GM23338 (cell line): Measurements from ENCODE around the gene METTL24. TPM values are rescaled to one million over a fixed set of nuclear protein-coding genes. Genes with fewer than 3 reads are reported as not detected.

Experiments
- ATAC-seq: fragments of 200-7000 bp; cut with Tn5 transposase; 3 replicates; pipeline ENCODE4 v1.9.1; 2020
- DNase-seq: peaks from one replicate; pipeline ENCODE4 v3.0.0-alpha.2; 2015; ENCODE audit warnings: low spot score
- H2AFZ ChIP-seq: fragments of 200-600 bp; sonication (generic); 2 replicates; pipeline ENCODE4 v1.8.0; 2016; ENCODE audit warnings: antibody characterized with exemption, mild to moderate bottlenecking, moderate library complexity
- H3F3A ChIP-seq: fragments of 200-600 bp; sonication (generic); replicated peaks from 2 replicates; pipeline ENCODE4 v1.8.0; 2017; ENCODE audit warnings: antibody characterized with exemption, mixed run types, low read depth
- H3K27ac ChIP-seq: fragments of 200-600 bp; sonication (generic); 2 replicates; pipeline ENCODE4 v1.6.1; 2016; ENCODE audit warnings: low read depth
- H3K27me3 ChIP-seq: fragments of 200-600 bp; sonication (generic); 2 replicates; pipeline ENCODE4 v1.8.0; 2016; ENCODE audit warnings: mild to moderate bottlenecking, mixed run types, moderate library complexity; ENCODE audit not compliant: insufficient read depth
- H3K36me3 ChIP-seq: fragments of 200-600 bp; sonication (generic); 2 replicates; pipeline ENCODE4 v1.8.0; 2016; ENCODE audit warnings: mild to moderate bottlenecking; ENCODE audit not compliant: insufficient read depth
- H3K4me1 ChIP-seq: fragments of 200-600 bp; sonication (generic); 2 replicates; pipeline ENCODE4 v1.8.0; 2016; ENCODE audit warnings: mild to moderate bottlenecking, moderate library complexity; ENCODE audit not compliant: insufficient read depth
- H3K4me2 ChIP-seq: fragments of 200-600 bp; sonication (generic); 2 replicates; pipeline ENCODE4 v1.7.1; 2017; ENCODE audit warnings: mixed run types
- H3K4me3 ChIP-seq: fragments of 200-600 bp; sonication (generic); 2 replicates; pipeline ENCODE4 v1.6.1; 2016; ENCODE audit warnings: mixed run types
- H3K79me2 ChIP-seq: fragments of 200-600 bp; sonication (generic); replicated peaks from 2 replicates; pipeline ENCODE4 v1.8.0; 2017; ENCODE audit warnings: mild to moderate bottlenecking; ENCODE audit not compliant: insufficient read depth
- H3K9me2 ChIP-seq: fragments of 200-600 bp; sonication (generic); 2 replicates; pipeline ENCODE4 v1.8.0; 2017; ENCODE audit not compliant: insufficient read depth
- H4K20me1 ChIP-seq: fragments of 200-600 bp; sonication (generic); replicated peaks from 2 replicates; pipeline ENCODE4 v1.8.0; 2017; ENCODE audit warnings: mild to moderate bottlenecking; ENCODE audit not compliant: insufficient read depth
- H3K27ac Mint-ChIP-seq: 2 replicates; pipeline ENCODE4 v1.8.0; 2020; ENCODE audit warnings: inconsistent platforms, mild to moderate bottlenecking, moderate library complexity, mixed read lengths
- H3K27me3 Mint-ChIP-seq: 3 replicates; pipeline ENCODE4 v1.8.0; 2022; ENCODE audit warnings: low read depth, mild to moderate bottlenecking, moderate library complexity, mixed read lengths, inconsistent platforms; ENCODE audit not compliant: insufficient read depth, poor library complexity
- H3K36me3 Mint-ChIP-seq: 3 replicates; pipeline ENCODE4 v1.8.0; 2021; ENCODE audit warnings: low read depth, mild to moderate bottlenecking, inconsistent platforms, moderate library complexity, mixed read lengths
- H3K4me1 Mint-ChIP-seq: 3 replicates; pipeline ENCODE4 v1.8.0; 2020; ENCODE audit warnings: mild to moderate bottlenecking, inconsistent platforms, mixed read lengths
- H3K4me3 Mint-ChIP-seq: 3 replicates; pipeline ENCODE4 v1.8.0; 2021; ENCODE audit warnings: moderate library complexity, mild to moderate bottlenecking, inconsistent platforms, mixed read lengths
- H3K9me3 Mint-ChIP-seq: 3 replicates; pipeline ENCODE4 v1.8.0; 2020; ENCODE audit warnings: moderate library complexity, mild to moderate bottlenecking, inconsistent platforms, mixed read lengths
- EZH2 ChIP-seq: fragments of 200-600 bp; sonication (generic); IDR thresholded peaks from one replicate; pipeline ENCODE4 v1.8.0; 2017; ENCODE audit warnings: antibody characterized with exemption, mild to moderate bottlenecking, low read depth; ENCODE audit not compliant: unreplicated experiment
- EZH2phosphoT487 ChIP-seq: fragments of 200-600 bp; sonication (generic); IDR thresholded peaks from one replicate; pipeline ENCODE4 v1.8.1; 2018; ENCODE audit warnings: antibody characterized with exemption; ENCODE audit not compliant: unreplicated experiment
- JUNB ChIP-seq: IDR thresholded peaks from one replicate; pipeline ENCODE4 v1.6.1; 2016; ENCODE audit warnings: antibody characterized with exemption; ENCODE audit not compliant: unreplicated experiment
- NANOG ChIP-seq: IDR thresholded peaks from 2 replicates; pipeline ENCODE4 v1.6.1; 2016; ENCODE audit warnings: antibody characterized with exemption, borderline replicate concordance
- POLR2AphosphoS5 ChIP-seq: IDR thresholded peaks from 2 replicates; pipeline ENCODE4 v1.6.1; 2016; ENCODE audit warnings: antibody characterized with exemption, low read depth
- STAT1 ChIP-seq: IDR thresholded peaks from one replicate; pipeline ENCODE4 v1.6.1; 2016; ENCODE audit warnings: antibody characterized with exemption; ENCODE audit not compliant: unreplicated experiment
- ZNF114 ChIP-seq: fragments of 250-450 bp; sonication (Bioruptor Pico); IDR thresholded peaks from 2 replicates; pipeline ENCODE4 v1.5.0; 2020; ENCODE audit warnings: mild to moderate bottlenecking, moderate library complexity
- polyA plus RNA-seq: library from polyadenylated mRNA; unstranded; fragments of >200 nt; fragmentation: Nextera tagmentation; extraction: Ambion mirVana; gene quantifications from 2 replicates; pipeline ENCODE4 v1.2.1, GENCODE V29; 2016
- total RNA-seq: library from RNA; depleted of rRNA; stranded (reverse); fragments of >200 nt; shearing (Covaris generic); gene quantifications from 2 replicates; pipeline ENCODE4 v1.2.3, GENCODE V29; 2014
- TF ChIP-seq, protein P1 (sequence below): IDR thresholded peaks from 2 replicates; pipeline ENCODE4 v1.6.1; 2016; ENCODE audit warnings: antibody characterized with exemption
- TF ChIP-seq, protein P2 (sequence below), 2 experiments: fragments of 200-600 bp in 1 of 2; sonication (generic) in 1 of 2; conservative IDR thresholded peaks; 2 replicates each; pipeline versions ENCODE4 v1.5.1 to v1.6.1; 2016 to 2017; ENCODE audit warnings: antibody characterized with exemption in 2 of 2, low read depth in 2 of 2, mild to moderate bottlenecking in 2 of 2, moderate library complexity in 1 of 2

Gene METTL24
- total and polyA plus RNA-seq, 2 experiments from 2014 or later = 0.35 TPM; not detected in 1

DNA sequence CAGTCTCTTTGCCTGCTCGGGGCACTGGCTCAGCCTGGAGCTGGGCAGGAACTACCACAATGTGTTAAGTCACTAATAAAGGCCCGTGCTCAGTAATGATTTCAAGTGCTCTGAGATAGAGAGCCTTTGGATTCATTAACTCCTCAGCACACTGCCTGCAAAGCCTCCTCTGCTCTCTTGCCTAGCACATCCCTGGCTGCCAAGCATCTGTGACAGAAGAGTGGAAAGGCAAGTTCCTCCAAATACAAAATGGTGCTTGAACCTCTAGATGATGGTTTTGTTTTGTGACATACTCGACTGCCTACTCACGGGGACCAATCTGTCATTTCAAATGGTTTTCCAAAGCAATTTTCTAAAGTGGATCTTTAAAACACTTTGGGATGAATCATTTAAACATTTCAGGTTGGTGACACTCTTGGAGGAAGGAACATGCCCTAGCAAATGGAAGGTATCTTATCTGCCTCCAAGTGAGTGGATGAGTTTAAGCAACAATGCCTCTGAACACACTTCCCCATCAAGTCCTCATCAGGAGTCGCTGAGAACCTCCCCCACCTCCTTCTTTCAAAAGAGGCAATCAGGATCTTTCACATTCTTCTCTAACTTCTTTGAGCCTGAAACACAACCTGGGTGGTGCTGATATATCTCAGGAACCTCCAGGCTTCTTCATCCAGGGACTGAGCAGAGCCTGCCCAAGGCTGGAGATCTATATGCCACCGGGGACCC, 35.8 kb downstream of the METTL24 start:
- H3K4me3 Mint-ChIP-seq = no peak overlapping the region; the same call in 2 of the 3 replicates
- TF ChIP-seq STAT1 = no peak
- TF ChIP-seq, protein P1, sequence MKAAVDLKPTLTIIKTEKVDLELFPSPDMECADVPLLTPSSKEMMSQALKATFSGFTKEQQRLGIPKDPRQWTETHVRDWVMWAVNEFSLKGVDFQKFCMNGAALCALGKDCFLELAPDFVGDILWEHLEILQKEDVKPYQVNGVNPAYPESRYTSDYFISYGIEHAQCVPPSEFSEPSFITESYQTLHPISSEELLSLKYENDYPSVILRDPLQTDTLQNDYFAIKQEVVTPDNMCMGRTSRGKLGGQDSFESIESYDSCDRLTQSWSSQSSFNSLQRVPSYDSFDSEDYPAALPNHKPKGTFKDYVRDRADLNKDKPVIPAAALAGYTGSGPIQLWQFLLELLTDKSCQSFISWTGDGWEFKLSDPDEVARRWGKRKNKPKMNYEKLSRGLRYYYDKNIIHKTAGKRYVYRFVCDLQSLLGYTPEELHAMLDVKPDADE = no peak
- TF ChIP-seq, protein P2, sequence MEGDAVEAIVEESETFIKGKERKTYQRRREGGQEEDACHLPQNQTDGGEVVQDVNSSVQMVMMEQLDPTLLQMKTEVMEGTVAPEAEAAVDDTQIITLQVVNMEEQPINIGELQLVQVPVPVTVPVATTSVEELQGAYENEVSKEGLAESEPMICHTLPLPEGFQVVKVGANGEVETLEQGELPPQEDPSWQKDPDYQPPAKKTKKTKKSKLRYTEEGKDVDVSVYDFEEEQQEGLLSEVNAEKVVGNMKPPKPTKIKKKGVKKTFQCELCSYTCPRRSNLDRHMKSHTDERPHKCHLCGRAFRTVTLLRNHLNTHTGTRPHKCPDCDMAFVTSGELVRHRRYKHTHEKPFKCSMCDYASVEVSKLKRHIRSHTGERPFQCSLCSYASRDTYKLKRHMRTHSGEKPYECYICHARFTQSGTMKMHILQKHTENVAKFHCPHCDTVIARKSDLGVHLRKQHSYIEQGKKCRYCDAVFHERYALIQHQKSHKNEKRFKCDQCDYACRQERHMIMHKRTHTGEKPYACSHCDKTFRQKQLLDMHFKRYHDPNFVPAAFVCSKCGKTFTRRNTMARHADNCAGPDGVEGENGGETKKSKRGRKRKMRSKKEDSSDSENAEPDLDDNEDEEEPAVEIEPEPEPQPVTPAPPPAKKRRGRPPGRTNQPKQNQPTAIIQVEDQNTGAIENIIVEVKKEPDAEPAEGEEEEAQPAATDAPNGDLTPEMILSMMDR (conservative IDR thresholded peaks at IDR 0.05; ENCODE audit: low read depth in 2 of 2) = no peak
- no peak for TF ChIP-seq POLR2AphosphoS5
- no peak for TF ChIP-seq ZNF114 (CRISPR knock-in tag)
- TF ChIP-seq JUNB = no peak
- TF ChIP-seq NANOG = no peak
- TF ChIP-seq EZH2phosphoT487 = no peak
- Histone ChIP-seq H2AFZ (peak overlapping the region; percentile 34; the same call in 1 of the 2 replicates), H3K4me1 (peaks cover 21% of the 10 kb centered on the region), H3K4me2 (peak overlapping the region; percentile 9; the same call in 1 of the 2 replicates), H3K4me3 (no peak overlapping the region), H3K27me3 (no peaks in the 10 kb centered on the region), H3K27ac (no peak overlapping the region), H3K36me3 (no peaks in the 10 kb centered on the region), H3F3A (no peaks in the 10 kb centered on the region; the same call in 1 of the 2 replicates), H4K20me1 (no peaks in the 10 kb centered on the region), H3K9me2 (no peaks in the 10 kb centered on the region), H3K79me2 (no peaks in the 10 kb centered on the region)
- no peaks in the 10 kb centered on the region for H3K9me3 Mint-ChIP-seq
- H3K27ac Mint-ChIP-seq = no peak overlapping the region
- peaks cover 2% of the 10 kb centered on the region for H3K27me3 Mint-ChIP-seq
- H3K36me3 Mint-ChIP-seq = no peaks in the 10 kb centered on the region
- peaks cover 33% of the 10 kb centered on the region for H3K4me1 Mint-ChIP-seq
- peak; percentile 20 for ATAC-seq
- peak; percentile 20 for DNase-seq

DNA sequence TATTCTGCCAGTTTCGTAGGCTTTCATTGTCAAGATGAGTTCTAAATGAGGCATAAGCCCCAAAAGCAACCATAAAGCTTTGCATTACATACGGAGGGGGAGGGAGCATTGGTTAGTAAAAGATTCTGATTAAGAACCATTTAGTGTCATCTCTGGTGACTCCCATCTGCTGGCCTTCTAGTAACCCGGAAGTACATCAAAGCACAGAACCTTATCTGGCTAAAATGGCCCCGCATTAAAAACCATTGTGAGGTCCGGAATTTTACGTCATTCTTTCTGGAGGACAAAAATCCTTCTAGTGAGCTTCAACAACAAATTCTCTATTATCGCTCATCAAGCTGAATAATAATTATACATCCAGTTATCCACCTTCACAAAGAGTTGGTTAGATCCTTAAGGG, 37.8 kb downstream of the METTL24 start:
- Histone ChIP-seq H4K20me1 (no peaks in the 10 kb centered on the region), H3F3A (no peaks in the 10 kb centered on the region; the same call in 1 of the 2 replicates), H3K27me3 (no peaks in the 10 kb centered on the region), H3K4me2 (no peak overlapping the region), H3K79me2 (no peaks in the 10 kb centered on the region), H3K27ac (no peak overlapping the region), H2AFZ (no peak overlapping the region), H3K9me2 (no peaks in the 10 kb centered on the region), H3K36me3 (no peaks in the 10 kb centered on the region), H3K4me3 (no peak overlapping the region), H3K4me1 (peaks cover 21% of the 10 kb centered on the region)
- Mint-ChIP-seq H3K27ac (no peak overlapping the region), H3K4me3 (no peak overlapping the region), H3K4me1 (peaks cover 27% of the 10 kb centered on the region), H3K9me3 (no peaks in the 10 kb centered on the region), H3K36me3 (no peaks in the 10 kb centered on the region), H3K27me3 (peaks cover 4% of the 10 kb centered on the region)
- no peak for ATAC-seq
- DNase-seq = no peak
- no peak for TF ChIP-seq JUNB
- TF ChIP-seq EZH2 = no peak
- TF ChIP-seq, protein P2 (conservative IDR thresholded peaks at IDR 0.05; ENCODE audit: low read depth in 2 of 2) = no peak
